ENCODE results near the gene SLPI.

SLPI gene

DNA sequence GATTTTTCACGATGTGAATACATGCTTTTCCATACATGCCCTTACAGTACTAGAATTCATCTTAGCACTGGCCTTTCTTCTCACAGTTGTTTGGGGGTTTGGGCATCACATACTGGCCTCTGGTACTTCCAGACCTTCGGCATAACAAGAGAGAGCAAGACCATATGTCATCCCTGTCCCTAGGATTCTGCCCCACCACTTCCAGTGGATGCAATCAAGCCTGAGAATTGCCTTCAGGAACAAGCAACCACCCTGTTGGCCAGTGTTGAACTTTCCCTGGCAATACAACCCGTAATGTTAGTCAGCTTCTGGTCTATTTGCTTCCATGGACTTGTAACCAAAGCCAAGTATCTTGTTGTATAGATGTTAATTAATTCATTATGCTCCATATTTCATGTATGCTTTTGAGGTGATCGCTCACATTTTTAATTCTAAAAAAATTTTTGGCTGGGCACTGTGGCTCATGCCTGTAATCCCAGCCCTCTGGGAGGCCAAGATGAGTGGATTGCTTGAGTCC, 15.4 kb upstream of the SLPI start:
- DNase-seq = no peak

DNA sequence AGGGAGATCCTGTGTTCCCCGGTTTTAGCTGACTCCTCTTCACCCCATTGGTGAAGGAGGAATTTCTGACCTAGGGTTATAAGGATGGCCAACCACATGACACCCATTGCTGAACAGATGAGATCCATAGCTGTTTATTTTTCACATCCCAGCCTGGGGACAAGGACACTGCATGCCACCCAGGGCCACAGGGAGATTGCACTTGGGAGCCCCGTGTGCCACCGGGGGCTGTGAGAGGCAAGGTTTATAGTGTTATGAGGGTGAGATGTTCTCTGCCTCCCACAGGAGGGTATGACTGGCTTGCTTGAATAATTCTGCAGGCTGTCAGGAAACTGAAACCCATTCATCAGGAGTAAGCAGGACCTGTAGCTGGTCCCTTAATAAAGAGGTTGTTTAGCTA, 14.7 kb upstream of the SLPI start:
- DNase-seq = no peak

DNA sequence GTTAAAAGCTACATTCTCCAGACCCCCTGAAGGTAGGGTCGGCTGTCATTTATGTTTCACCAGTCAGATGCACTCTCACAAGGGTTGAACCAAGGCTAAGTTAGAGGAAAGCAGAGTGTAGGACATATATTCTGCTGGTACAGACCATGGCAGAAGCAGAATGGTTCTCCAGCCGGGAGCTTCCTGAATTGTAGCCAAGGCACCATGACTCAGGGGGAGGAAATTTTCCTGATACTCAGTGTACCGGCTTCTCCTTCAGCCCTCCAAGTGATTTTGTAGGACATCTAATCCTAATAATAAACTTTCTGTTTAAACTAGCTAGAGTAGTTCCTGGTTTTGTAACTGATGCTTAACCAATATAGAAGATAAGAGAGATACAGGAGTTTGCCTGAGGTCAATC, 14.2 kb upstream of the SLPI start:
- DNase-seq = no peak

DNA sequence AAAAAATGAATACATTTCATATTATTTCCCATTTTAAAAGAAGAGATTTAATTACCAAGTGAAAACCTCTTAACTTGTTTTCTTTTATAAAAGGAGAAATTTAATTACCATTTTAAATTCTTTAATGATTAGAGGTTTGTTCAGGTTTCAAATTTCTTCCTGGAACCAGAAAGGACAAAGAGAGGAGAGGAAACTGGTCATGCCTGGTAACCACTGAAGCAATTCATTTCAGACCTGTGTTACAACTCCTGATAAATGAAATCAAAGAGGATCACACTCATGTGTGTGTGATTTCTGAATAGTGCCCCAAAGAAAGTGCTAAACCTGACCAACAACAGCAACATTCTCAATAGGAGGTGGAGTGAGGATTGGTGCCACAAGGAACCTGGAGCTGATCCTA, 12.6 kb upstream of the SLPI start:
- DNase-seq = no peak

- no peak for DNase-seq
Observed at GRCh38 chr20:45263556-45264266, 9.3 kb upstream of the SLPI start.

GRCh38 chr20:45258664-45259063, 4.3 kb upstream of the SLPI start:
- no peak for DNase-seq

DNA sequence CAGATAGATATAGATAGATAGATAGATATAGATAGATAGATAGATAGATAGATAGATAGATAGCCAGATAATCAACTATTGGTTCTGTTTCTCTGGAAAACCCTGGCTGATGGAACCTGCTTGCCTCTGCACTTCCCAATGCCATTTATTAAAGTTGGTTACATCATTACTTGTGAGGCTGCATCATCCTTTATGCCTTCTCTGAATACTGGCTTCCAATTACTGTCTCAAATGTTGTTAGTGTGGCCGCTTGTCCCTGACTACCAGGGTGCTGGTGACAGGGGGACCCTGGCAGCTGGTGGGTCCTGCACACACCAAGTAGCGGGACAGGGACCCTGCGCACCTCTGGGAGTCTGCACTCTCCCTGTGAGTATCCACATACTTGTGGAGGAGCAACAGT, 3.9 kb upstream of the SLPI start:
- DNase-seq = no peak

- no peak for DNase-seq
Observed at GRCh38 chr20:45257711-45258110, 3.3 kb upstream of the SLPI start.

- DNase-seq = no peak
Observed at GRCh38 chr20:45257161-45257560, 2.8 kb upstream of the SLPI start.

GRCh38 chr20:45253261-45253660, 1.1 kb downstream of the SLPI start:
- DNase-seq = no peak

DNA sequence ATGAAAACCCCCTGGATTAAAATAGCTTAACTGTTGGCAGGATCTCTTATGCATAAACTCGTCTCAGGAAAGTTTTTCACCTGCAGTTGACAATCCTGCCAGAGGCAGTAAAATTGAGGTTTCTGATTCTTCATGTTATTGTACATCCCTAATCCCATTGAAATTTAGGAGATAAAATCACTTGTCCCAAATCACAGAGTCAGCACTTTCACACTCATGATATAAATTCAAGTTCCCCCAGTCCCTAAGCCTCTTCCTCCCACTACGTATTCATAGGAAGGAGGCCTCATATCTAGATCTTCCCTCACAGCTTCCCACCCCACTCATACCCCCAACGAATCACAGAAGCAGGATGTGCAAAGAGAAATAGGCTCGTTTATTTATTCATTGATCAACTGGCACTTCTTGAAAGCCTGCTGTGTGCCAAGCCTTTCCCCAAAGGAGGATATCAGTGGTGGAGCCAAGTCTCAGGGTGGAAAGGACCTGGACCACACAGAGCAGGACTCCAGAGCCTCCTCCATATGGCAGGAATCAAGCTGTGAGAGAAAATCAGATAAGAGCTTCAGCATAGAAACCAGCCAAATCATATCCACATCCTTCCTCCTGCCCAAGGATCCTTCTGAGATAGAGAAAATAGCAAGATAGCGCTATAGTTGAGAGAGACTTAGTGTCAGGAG, 2.3 kb downstream of the SLPI start:
- no peak for DNase-seq

DNA sequence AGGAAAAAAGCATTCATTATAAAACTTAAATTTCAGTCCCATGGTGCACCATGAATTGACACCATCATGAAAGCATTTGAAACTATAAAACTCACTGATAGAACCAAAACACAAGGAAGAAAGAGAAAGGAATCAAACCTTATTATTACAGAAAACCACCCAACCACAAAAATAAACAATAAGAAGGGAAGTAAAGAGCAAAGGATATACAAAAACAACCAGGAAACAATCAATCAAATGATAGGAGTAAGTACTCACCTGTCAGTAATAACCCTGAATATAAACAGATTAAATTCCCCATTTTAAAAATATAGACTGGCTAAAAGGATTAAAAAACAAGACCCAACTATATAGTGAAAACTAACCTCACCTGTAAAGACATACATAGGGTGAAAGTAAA, 5.8 kb downstream of the SLPI start:
- DNase-seq = no peak

DNA sequence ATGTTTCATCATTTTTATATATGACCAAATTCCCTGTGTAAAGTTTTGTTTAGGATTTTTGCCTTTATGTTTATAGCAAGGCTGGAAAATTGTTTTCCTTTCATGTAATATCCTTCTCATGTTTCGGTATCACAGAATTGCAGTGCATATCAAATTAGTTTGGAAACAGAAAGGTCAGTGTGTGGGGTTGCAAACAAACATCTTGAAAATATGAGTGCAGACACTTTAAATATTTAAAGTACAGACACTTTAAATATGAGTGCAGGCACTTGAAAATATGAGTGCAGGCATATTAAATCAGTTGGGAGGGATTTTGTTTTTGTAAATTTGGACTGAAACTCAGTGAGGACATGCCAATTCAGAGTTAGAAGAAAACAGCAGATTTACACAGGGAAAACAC, 6.5 kb downstream of the SLPI start:
- no peak for DNase-seq

DNA sequence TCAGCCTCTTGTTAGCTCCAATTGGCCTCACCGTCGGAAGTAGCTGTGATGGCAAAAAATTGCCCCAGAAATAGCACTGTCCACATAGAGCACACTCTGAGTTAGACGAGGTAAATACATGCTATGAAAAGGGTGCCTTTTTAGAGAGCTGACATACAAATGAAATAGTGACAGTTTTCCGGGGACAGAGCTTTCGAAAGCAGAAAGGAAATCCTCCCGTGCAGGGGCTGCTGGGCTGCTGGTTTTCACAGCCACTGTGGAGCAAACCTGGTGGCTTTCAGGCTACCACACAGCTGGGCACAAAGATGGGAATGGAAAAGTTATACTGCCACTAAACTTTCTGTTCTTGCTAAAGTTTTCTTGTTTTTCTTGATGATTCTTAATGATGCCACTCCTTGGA, 8.3 kb downstream of the SLPI start:
- DNase-seq = no peak

- no peak for DNase-seq
Observed at GRCh38 chr20:45238139-45238538, 16.2 kb downstream of the SLPI start.

DNA sequence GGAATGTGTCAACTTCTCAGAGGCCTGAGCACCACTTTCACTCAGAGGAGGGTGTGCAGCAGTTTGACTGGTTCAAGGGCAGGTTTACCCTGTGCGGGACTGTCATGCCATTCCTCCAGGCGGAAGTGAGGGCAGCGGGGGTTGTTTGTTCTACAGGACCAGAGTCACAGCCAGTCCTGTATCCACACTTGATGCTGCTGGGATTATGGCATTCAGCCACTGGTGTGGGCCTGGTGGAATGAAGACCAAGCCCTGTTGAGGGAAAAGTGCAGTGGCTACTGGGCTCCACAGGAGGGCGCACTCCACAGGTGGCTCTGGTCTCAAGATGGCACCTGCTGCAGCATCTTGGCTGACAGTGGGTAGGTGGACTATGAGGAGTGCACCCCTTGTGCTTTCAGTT, 18.4 kb downstream of the SLPI start:
- no peak for DNase-seq

GRCh38 chr20:45230631-45231030, 23.7 kb downstream of the SLPI start:
- DNase-seq = no peak

DNA sequence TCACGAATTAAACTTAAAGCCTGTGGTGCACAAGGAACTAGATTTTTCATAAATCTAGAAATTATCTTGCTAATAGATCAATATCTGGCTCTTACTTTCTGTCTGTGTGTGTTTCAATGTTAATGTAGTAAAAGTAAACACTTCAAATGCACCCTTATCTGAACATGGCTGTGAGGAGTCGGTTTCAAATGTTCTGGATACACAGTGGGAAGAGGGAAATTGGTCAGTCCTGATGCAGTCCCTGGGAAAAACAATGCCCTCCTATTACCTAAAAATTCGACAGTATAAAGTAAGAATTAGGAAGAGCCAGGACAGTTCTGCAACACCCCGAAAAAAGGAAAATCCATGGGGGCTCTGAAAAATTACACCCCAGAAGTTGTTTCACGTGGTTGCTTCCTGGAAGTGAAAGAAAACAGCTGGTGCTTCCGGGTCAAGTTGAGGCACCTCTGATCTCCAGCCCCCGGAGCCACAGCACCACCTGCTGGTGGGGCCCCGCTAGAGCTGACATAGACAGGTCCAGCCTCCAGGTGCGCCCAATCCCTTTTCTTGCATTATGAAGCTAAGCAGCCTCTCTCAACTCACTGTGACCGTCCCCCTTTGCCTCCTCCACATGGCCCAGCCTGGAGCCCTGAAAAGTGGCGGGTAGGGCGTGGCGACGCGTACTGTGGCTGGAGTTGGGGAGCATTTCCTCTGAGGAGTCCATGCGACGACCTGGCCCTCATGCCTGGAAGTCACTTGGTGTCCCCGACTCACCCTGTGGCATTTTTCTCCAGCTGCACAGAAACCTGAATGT, 24.9 kb downstream of the SLPI start:
- DNase-seq = peak; percentile 11 to 13

- no peak for DNase-seq
Observed at GRCh38 chr20:45226287-45226686, 28.1 kb downstream of the SLPI start.

GRCh38 chr20:45223136-45223535, 31.2 kb downstream of the SLPI start:
- DNase-seq = no peak

DNA sequence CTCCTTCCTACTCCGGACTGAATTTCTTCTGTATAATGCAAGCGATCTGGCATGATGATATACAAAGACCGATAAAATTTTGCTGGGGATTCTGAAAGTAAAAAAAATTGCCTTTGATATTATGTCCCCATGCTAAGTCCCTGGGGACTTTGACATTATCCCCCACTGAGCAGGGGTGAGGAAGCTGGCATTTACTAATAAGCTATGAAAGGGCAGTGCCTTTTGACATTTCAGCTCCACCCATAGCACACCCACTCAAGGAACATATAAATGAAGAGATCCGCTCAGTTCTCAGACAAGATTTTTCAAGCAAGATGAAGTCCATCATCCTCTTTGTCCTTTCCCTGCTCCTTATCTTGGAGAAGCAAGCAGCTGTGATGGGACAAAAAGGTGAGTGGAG, 33.3 kb downstream of the SLPI start, which contains the start of gene SEMG2:
Gene SEMG2 (plus strand): TSS at position 298 of the 400 bp plus-strand sequence. CDS start 17 bp downstream, at position 315.
- DNase-seq = no peak

- no peak for DNase-seq
Observed at GRCh38 chr20:45218636-45219035, 35.7 kb downstream of the SLPI start.

- no peak for DNase-seq
Observed at GRCh38 chr20:45218124-45218523, 36.2 kb downstream of the SLPI start.

GRCh38 chr20:45212836-45213235, 41.5 kb downstream of the SLPI start:
- no peak for DNase-seq

Measured in activated CD4-positive, alpha-beta T cell treated with anti-CD3 and anti-CD28 coated beads, Interleukin-2, amount 50 U/mL, for 4 hours (primary cell).